ENCODE data around the gene FZR1. TPM values are rescaled to one million over a fixed set of nuclear protein-coding genes. Genes with fewer than 3 reads are reported as not detected.

FZR1 gene
- total and polyA plus RNA-seq, 9 donors = 3.9 to 54.9 (median 44.6) TPM

DNA sequence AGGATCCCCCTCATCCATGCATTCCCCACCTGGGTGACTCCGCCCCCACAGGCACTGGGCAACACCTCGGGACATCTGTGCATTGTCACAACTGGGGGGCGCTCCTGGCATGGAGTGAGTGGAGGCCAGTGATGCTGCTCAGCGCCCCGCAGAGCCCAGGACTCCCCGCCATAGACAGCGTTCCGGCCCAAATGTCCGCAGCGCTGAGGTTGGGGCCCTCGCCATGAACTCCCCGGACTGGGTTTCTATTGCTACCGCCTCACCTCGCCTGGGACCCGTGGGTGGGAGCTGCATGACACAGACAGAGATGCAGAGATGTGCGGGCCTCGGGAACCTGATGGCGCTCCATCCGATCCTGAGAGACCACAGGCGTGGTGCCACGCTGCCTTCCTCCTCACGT, 4.6 kb downstream of the FZR1 start:
- intact Hi-C loops (cut with DNase I) = no loop called here
- Histone ChIP-seq H3K27me3 (no peaks in the 10 kb centered on the region), H3K4me3 (no peak overlapping the region), H3K9me3 (no peaks in the 10 kb centered on the region), H3K27ac (no peak overlapping the region), H3K36me3 (no peaks in the 10 kb centered on the region), H3K4me1 (ENCODE audit: insufficient read depth) (peaks cover 11% of the 10 kb centered on the region)
- 79 to 88% (median 86%) methylated on average over 22 of the region's 22 CpGs for WGBS, 3 donors
- TF ChIP-seq CTCF (IDR thresholded peaks at IDR 0.05) = no peak
- no peak for TF ChIP-seq EP300 (IDR thresholded peaks at IDR 0.05)
- no peak for TF ChIP-seq POLR2A (IDR thresholded peaks at IDR 0.05)
- DNase-seq = peak in 1 of 5 donors; percentile 35

DNA sequence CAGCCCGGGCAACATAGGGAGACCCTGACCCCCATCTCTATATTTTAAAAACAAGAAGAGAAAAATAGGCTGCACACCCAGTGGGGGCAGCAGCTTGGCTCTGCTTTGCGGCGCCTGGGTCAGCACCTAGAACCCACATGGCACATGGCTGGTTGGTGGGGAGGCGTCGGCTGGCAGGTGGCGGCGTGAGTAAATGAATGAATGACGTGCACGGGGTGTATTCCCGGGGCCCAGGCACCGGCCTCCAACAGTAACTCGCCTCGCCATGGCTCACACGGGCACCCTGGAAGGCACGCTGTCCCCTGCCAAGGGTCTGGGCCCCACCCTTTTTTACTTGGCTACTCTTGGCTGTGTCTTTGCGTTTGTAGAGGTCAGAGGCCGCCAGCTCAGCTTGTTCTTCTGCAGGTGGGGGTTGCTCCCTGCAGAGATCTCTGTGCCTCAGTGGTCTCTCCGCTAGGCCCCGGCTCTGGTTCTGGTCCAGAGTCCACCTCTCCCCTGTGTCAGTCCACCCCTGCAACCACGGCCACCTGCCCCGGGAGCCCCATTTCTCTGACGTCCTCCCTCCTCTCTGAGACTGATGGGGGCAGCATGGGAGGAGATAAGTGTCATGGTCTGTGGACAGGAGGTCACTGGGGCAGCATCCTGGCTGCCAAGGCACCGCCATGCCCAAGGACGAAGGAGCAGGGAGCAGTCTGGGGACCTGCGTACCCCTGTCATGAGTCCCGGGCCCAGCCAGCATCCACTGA, 5.6 kb downstream of the FZR1 start:
- no peaks in the 10 kb centered on the region for H3K36me3 ChIP-seq
- TF ChIP-seq EP300 (IDR thresholded peaks at IDR 0.05) (no peak), CTCF (IDR thresholded peaks at IDR 0.05) (no peak)
- intact Hi-C loops (cut with DNase I) = no loop called here
- WGBS, 3 donors = 76 to 85% (median 81%) methylated on average over 26 of the region's 26 CpGs
- H3K4me3 ChIP-seq = no peak overlapping the region
- peaks cover 13% of the 10 kb centered on the region for H3K4me1 ChIP-seq (ENCODE audit: insufficient read depth)
- DNase-seq = peak in 1 of 5 donors; percentile 37
- no peaks in the 10 kb centered on the region for H3K27me3 ChIP-seq
- no peaks in the 10 kb centered on the region for H3K9me3 ChIP-seq
- no peak overlapping the region for H3K27ac ChIP-seq

- no peak for DNase-seq
- intact Hi-C loops (cut with DNase I) = no loop called here
- Histone ChIP-seq H3K27ac (no peak overlapping the region), H3K4me3 (no peak overlapping the region), H3K4me1 (ENCODE audit: insufficient read depth) (peaks cover 10% of the 10 kb centered on the region), H3K36me3 (no peaks in the 10 kb centered on the region), H3K9me3 (no peaks in the 10 kb centered on the region), H3K27me3 (no peaks in the 10 kb centered on the region)
- 88 to 92% (median 89%) methylated on average over 17 of the region's 17 CpGs for WGBS, 3 donors
- TF ChIP-seq EP300 (IDR thresholded peaks at IDR 0.05) (no peak), POLR2A (IDR thresholded peaks at IDR 0.05) (no peak), CTCF (IDR thresholded peaks at IDR 0.05) (no peak)
Measured at GRCh38 chr19:3512562-3513228, 6.6 kb downstream of the FZR1 start.

DNA sequence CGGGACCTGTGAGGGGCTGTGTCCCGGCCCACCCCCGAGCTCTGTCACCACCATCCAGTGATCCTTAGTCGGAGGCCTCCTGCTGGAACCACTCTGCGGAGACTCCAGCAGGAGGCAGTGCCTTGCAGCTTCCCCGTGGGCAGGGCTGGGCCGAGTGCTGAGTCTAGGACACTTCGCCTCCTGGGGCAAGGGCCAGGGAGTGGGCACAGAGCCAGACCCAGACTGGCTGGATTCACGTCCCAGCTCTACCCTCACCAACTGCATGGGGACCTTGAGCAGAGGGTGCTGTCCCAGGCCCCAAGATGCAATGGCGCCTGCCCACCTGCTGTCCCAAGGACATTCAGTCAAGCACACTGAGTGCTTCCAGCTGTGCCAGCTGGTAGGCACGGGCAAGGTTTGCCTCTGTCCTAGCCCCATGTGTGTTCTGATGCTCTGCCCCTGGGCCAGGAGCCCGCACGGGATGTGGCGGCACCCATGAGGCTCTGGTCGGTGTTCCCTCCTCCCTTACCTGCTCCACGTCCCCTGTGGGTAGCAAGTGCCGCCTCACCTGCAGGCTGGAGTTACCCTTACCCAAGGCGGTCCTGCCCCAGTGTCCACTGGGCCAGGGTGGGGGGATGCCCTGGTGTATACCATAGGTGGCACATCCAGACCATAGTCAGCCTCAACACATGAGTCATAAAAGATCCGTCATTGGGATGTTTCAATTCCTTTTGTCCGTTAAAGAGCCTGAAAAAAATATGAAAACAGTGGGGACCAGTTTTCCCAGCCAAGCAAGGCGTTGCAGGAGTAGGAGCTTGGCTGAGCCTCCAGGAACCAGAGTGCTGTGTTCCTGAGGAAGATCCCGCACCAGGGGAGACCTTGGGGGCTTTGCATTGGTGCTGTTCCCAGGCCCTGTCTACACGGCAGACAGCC, 7.4 kb downstream of the FZR1 start:
- peaks cover 8% of the 10 kb centered on the region for H3K4me1 ChIP-seq (ENCODE audit: insufficient read depth)
- intact Hi-C loops (cut with DNase I) = no loop called here
- WGBS, 3 donors = 79 to 84% (median 82%) methylated on average over 22 to 23 of the region's 23 CpGs
- H3K36me3 ChIP-seq = no peaks in the 10 kb centered on the region
- H3K4me3 ChIP-seq = no peak overlapping the region
- DNase-seq = peak in 1 of 5 donors; percentile 52
- no peaks in the 10 kb centered on the region for H3K9me3 ChIP-seq
- TF ChIP-seq CTCF (IDR thresholded peaks at IDR 0.05) (no peak), EP300 (IDR thresholded peaks at IDR 0.05) (no peak), POLR2A (IDR thresholded peaks at IDR 0.05) (no peak)
- H3K27me3 ChIP-seq = no peaks in the 10 kb centered on the region
- H3K27ac ChIP-seq = no peak overlapping the region

Data from ovary (tissue), 9 donors.